HG03460 (cell line): ENCODE results near the gene FRK.
"Not testable (repeated sequence)": the region's sequence is repeated elsewhere in the genome, so short reads cannot be mapped to it uniquely, and the experiment has no call there.

ENCODE experiments used
- ATAC-seq: cut with Tn5 transposase; IDR thresholded peaks from one replicate; pipeline ENCODE4 v1.9.1; 2021; ENCODE audit not compliant: unreplicated experiment

The FRK gene

GRCh38 chr6:115948751-115949150 is 111.9 kb downstream of the FRK start:
- no peak for ATAC-seq

DNA sequence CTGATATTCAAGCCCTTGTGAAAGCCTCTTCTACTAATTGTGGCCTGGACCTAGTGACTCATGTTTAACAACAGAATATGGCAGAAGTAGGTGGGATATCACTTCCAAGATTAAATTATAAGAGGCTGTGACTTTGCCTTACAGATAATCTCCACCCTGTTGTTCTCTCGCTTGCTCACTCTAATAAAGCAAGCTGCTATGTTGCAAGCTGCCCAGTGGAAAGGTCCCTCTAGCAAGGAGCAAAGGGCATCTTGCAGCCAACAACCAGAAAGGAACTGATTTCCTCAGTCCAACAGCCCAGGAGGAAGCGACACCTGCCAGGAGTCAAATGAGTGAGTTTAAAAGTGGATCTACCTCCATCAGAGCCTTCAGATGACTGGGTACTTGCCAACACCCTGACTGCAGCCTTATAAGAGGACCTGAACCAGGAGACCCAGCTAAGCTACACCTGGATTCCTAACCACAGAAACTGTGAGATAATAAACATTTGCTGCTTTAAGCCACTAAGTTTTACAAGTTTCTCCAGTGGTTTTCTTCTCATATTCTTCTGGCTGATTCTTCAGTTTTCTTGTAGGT is 112.6 kb downstream of the FRK start:
- no peak for ATAC-seq

DNA sequence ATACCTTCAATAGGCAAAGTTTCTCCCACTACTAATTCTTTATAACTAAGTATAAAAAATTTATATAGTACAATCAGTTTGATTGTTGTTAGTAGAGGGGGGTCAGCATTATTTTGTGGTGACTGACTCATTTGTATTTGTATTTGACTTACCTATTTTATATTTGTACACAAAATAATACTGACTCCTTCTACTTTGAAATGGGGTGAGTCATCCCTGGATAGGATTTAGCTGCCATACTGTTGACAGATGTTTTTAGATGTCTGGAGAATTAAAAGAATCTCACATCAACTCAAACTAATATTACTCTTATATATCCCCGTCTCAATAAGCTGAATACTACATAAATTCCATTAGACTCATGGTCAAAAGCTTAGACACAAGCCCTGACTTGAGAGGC is 114.9 kb downstream of the FRK start:
- no peak for ATAC-seq

GRCh38 chr6:115945306-115945705 is 115.4 kb downstream of the FRK start:
- no peak for ATAC-seq

GRCh38 chr6:115944829-115945228 is 115.9 kb downstream of the FRK start:
- ATAC-seq = not testable (repeated sequence)

DNA sequence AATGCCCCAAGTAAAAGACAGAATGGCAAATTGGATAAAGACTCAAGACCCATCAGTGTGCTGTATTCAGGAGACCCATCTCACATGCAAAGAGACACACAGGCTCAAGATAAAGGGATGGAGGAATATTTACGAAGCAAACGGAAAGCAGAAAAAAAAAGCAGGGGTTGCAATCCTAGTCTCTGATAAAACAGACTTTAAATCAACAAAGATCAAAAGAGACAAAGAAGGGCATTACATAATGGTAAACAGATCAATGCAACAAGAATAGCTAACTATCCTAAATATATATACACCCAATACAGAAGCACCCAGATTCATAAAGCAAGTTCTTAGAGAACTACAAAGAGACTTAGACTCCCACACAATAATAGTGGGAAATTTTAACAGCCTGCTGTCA is 123.2 kb downstream of the FRK start:
- ATAC-seq = not testable (repeated sequence)

DNA sequence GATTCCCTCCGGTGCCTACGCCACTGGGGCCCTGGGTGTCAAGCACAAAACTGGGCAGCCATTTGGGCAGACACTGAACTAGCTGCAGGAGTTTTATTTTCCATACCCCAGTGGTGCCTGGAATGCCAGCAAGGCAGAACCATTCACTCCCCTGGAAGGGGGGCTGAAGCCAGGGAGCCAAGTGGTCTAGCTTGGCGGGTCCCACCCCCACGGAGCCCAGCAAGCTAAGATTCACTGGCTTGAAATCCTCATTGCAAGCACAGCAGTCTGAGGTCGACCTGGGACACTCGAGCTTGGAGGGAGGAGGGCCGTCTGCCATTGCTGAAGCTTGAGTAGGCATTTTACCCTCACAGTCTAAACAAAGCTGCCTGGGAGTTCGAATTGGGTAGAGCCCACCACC is 125.3 kb downstream of the FRK start:
- ATAC-seq = no peak

- no peak for ATAC-seq
These were observed 125.9 kb downstream of the FRK start for GRCh38 chr6:115934829-115935228.

DNA sequence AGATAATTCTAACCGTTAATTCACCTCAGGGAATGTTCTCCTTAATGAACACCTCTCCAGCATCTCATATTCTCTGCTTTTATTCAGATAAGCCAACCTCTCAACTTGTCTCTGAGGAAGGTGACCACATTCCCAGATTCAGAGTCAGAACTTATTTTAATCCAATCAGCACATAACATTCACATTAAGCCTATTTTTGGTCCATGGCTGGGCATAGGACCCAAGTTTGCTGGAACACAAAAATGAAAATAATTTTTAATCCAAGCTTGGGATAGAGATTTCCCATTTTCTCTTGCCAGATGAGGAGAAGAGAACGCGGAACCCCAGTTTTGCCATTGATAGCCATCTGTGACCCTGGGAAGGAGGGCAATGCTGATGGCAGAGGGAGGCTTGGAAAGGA is 126.5 kb downstream of the FRK start:
- ATAC-seq = no peak

- ATAC-seq = no peak
These were observed 128.2 kb downstream of the FRK start for GRCh38 chr6:115932481-115932880.

GRCh38 chr6:115928000-115928399 is 132.7 kb downstream of the FRK start:
- not testable (repeated sequence) for ATAC-seq

- ATAC-seq = no peak
These were observed 137.7 kb downstream of the FRK start for GRCh38 chr6:115922971-115923370.

- ATAC-seq = no peak
These were observed 146.6 kb downstream of the FRK start for GRCh38 chr6:115914098-115914497.

DNA sequence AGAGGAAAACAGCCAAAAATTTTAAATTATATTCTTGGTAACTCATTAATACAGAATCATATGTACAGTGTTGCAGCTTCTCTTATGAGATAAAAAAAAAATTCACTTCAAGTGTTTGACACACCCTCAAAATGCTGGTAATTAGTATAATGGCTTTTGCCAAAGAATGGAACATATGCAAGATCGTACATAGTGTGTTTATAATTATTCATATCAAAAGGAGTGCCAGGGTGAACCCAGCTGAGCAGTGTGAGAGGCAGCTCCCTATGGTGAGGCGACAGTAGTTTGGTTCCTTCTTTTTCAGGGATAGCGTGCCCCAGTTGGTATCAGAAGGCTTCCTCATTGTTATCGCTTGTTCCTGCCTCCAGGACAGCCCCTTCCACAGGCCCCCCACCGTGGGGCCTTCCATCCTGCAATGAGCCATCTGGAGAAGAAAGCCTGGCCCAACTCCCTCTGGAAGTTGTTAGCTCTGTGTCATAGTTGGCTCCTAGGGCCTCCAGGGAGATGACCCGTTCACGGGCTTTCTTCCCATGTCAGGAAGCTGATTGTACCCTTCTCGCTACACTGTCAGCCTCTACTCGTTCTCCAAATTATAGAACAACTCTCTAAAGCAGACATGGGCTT is 150.7 kb downstream of the FRK start:
- no peak for ATAC-seq

DNA sequence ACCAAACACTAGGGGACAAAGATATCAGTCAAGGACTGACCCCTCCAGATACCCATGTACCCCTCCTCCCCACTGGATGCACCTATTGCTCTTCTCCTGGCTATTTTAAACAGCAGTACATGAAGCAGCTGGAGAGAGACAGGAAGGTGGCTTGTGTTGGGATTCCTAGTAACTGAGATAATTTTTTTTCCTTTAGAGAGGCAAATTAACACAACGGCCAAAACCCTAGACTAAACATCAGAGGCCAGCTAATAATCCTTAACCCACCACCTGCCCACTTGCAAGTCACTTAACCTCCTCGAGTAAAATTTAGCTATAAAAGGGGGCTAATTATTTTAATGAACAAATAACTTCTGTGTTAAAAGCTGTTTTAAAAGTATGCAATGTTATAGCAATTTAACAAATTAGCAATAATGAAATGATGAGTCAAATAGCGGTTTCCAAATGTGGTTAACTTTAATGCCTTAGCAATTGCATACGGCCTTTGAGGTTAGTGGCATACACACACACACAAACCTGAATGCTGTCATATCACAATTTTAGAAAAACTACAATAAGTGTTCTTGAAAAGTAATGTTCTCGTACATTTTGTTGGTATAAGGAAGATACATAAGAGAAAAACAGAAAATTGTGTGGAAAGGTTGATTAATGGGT is 151.7 kb downstream of the FRK start:
- no peak for ATAC-seq

DNA sequence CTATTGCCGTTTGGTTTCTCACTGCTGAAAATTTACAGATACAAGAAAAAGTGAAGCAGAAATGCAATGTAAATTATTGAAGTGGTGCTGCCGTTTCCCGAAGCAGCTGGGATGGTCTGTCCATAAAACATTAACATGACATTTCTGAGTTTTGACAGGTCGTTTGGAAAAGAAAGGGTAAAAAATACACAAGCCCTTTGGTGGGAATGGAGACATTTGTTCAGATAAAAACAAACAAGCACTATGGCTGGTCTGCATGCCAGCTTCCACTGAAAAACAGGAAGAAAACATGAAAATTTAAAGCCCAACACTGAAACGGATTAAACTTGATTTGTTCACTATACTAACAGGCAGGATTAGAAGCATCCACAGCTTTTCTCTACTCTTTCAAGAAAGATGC is 155.2 kb downstream of the FRK start:
- ATAC-seq = no peak

GRCh38 chr6:115902436-115902835 is 158.3 kb downstream of the FRK start:
- no peak for ATAC-seq

DNA sequence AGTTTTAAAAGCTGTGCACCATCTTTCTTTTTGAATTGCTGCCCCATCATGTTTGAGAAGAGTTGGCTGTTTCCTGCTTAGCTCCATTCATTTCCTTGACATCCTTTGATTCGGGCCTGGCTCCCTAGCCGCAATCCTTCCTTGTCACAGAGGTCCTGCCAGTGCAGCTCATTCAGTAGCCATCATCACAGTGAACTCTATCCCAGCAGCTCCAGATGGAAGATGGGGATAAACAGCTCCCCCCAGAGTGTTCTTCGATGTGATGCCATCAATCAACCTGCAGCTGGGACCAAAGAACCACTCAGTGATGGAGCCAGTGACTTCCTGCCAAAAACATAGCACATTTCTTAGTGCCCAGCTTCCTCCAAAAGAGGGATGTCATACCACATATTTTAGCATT is 158.8 kb downstream of the FRK start:
- no peak for ATAC-seq

DNA sequence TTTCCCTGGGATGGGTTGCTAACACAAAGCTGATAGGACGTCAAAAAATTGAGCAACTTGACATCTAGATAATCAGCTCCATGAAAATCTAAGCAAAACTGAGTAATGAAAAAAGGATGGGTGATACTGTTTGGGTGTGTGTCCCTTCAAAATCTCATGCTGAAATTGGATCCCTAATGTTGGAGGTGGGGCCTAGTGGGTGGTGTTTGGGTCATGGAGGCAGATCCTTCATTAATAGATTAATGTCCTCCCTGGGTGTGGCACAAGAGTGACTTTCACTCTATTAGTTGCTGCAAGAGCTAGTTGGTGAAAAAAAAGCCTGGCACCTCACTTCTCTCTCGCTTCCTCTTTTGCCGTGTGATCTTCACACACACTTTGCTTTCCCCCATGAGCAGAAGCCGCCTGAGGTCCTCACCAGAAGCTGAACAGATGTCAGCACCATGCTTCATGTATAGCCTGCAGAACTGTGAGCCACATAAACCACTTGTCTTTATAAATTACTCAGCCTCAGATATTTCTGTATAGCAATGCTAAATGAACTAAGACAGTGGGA is 160.9 kb downstream of the FRK start:
- peak; percentile 47 for ATAC-seq

- ATAC-seq = no peak
These were observed 162.4 kb downstream of the FRK start for GRCh38 chr6:115898246-115898645.

DNA sequence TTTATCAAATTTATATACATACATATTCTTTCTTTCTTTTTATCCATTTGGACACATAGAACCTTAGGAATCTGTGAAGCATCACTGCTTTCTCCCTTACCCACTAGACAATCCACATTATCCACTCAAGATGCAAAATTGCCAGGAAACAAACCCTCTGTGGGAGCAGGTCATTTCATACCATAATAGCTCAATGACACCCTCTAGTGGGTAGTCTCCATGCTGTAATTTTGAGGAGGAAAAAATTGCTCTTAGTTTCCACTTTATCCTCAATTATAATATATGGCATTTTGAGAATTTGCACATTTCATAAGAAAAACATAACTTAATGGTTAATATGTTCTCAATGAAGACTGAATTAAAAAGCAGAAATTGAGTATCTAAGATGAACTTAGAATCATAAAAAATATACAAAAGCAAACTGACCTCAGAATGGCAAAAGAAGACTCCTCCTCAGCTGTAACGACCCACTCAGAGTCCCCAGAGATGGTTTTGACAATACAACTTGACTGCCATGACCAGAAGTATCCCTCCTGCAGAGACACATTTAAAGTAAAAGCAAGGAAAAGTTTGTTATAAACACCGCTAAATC is 164.1 kb downstream of the FRK start:
- no peak for ATAC-seq

DNA sequence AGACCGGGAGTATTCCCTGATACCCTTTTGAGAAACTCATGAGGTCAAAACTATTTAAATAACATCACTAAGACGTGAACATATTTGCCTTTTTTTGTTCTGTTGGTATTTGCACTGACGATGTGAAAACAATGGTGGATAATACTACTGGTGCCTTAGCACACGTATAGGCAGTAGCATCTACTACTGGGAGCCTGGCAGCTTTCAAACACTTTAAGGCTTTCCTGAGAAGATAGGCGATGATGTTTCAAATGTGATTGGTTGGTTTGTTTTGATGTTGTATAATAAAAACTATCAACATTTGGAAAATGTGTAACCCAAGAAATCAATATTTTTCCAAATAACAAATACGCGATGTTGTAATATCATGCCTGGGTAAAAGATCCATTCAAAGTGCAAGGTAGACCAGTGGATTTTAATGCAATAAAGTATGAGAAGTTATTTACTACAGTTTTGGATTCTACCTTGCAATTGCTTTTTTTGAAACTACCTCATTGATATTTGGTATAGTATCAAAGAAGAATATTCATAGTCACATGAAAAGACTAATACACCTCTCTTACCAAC is 166.2 kb downstream of the FRK start:
- no peak for ATAC-seq
